Glutamatergic neuron (in vitro differentiated cells): ENCODE measurements around the gene TMC8. TPM values are rescaled to one million over a fixed set of nuclear protein-coding genes. Genes with fewer than 3 reads are reported as not detected.
A peak's percentile ranks its signal among the peaks of the same experiment; 100 is the strongest.

ENCODE experiments used
- DNase-seq: peaks from one replicate; pipeline ENCODE4 v3.0.0; 2022
- H3K27ac Mint-ChIP-seq: one replicate; pipeline ENCODE4 v1.8.0; 2020; ENCODE audit warnings: mild to moderate bottlenecking, mixed read lengths, inconsistent platforms; ENCODE audit not compliant: unreplicated experiment
- H3K27me3 Mint-ChIP-seq: one replicate; pipeline ENCODE4 v1.8.0; 2020; ENCODE audit warnings: mild to moderate bottlenecking, moderate library complexity, mixed read lengths, inconsistent platforms; ENCODE audit not compliant: unreplicated experiment
- H3K36me3 Mint-ChIP-seq: one replicate; pipeline ENCODE4 v1.8.0; 2020; ENCODE audit warnings: mild to moderate bottlenecking, mixed read lengths, inconsistent platforms; ENCODE audit not compliant: unreplicated experiment
- H3K4me1 Mint-ChIP-seq: one replicate; pipeline ENCODE4 v1.8.0; 2020; ENCODE audit warnings: mild to moderate bottlenecking, low read depth, mixed read lengths, inconsistent platforms; ENCODE audit not compliant: unreplicated experiment
- H3K4me3 Mint-ChIP-seq: one replicate; pipeline ENCODE4 v1.8.0; 2020; ENCODE audit warnings: mild to moderate bottlenecking, mixed read lengths, inconsistent platforms; ENCODE audit not compliant: unreplicated experiment
- H3K9me3 Mint-ChIP-seq: one replicate; pipeline ENCODE4 v1.8.0; 2020; ENCODE audit warnings: mild to moderate bottlenecking, moderate library complexity, mixed read lengths, inconsistent platforms; ENCODE audit not compliant: unreplicated experiment
- CTCF ChIP-seq: fragments of 200-600 bp; sonication (generic); IDR thresholded peaks from one replicate; pipeline ENCODE4 v1.5.0; 2021; ENCODE audit not compliant: partially characterized antibody, unreplicated experiment
- total RNA-seq: library from RNA; stranded (reverse); fragmentation: NEBNext Ultra II Directional; extraction: Animal tissue kit (Norgen Biotek cat#: 25700); gene quantifications from one replicate; pipeline ENCODE4 v1.2.1, GENCODE V29; 2021; ENCODE audit not compliant: unreplicated experiment

TMC8 gene
- total RNA-seq, 1 donor from 2014 or later: not detected

GRCh38 chr17:78172249-78173051 is 41.9 kb downstream of the TMC8 start:
- H3K4me1 Mint-ChIP-seq: peaks cover 14% of the 10 kb centered on the region
- no peaks in the 10 kb centered on the region for H3K27me3 Mint-ChIP-seq
- no peaks in the 10 kb centered on the region for H3K36me3 Mint-ChIP-seq
- no peak for TF ChIP-seq CTCF
- no peak overlapping the region for H3K4me3 Mint-ChIP-seq
- H3K27ac Mint-ChIP-seq: no peak overlapping the region
- DNase-seq: no peak
- peaks cover 5% of the 10 kb centered on the region for H3K9me3 Mint-ChIP-seq

- H3K27me3 Mint-ChIP-seq: no peaks in the 10 kb centered on the region
- DNase-seq: no peak
- no peak overlapping the region for H3K27ac Mint-ChIP-seq
- H3K36me3 Mint-ChIP-seq: no peaks in the 10 kb centered on the region
- no peak overlapping the region for H3K4me3 Mint-ChIP-seq
- peaks cover 5% of the 10 kb centered on the region for H3K9me3 Mint-ChIP-seq
- H3K4me1 Mint-ChIP-seq: peaks cover 14% of the 10 kb centered on the region
- TF ChIP-seq CTCF: no peak
These were observed 42.6 kb downstream of the TMC8 start for GRCh38 chr17:78173097-78173715.

GRCh38 chr17:78174346-78174869 is 43.8 kb downstream of the TMC8 start:
- Mint-ChIP-seq H3K27ac (peak overlapping the region; percentile 48), H3K4me1 (peaks cover 14% of the 10 kb centered on the region), H3K36me3 (no peaks in the 10 kb centered on the region), H3K9me3 (peaks cover 5% of the 10 kb centered on the region), H3K27me3 (no peaks in the 10 kb centered on the region), H3K4me3 (no peak overlapping the region)
- DNase-seq: no peak
- TF ChIP-seq CTCF: no peak

GRCh38 chr17:78174870-78175642 is 44.5 kb downstream of the TMC8 start:
- no peaks in the 10 kb centered on the region for H3K27me3 Mint-ChIP-seq
- H3K27ac Mint-ChIP-seq: peak overlapping the region; percentile 66
- H3K9me3 Mint-ChIP-seq: peaks cover 5% of the 10 kb centered on the region
- no peaks in the 10 kb centered on the region for H3K36me3 Mint-ChIP-seq
- no peak for TF ChIP-seq CTCF
- H3K4me3 Mint-ChIP-seq: no peak overlapping the region
- DNase-seq: no peak
- peaks cover 14% of the 10 kb centered on the region for H3K4me1 Mint-ChIP-seq
